ENCODE measurements around the gene ZNF652.

The ZNF652 gene

GRCh38 chr17:49361902-49362722 lies at the start of gene ZNF652:
TSS of gene ZNF652 (minus strand) at chr17:49362250. CDS start at chr17:49317725, 44,525 bp downstream.
- peak; percentile 92 for DNase-seq

GRCh38 chr17:49409066-49409465 lies 47.0 kb upstream of the ZNF652 start:
- DNase-seq: no peak

- peak; percentile 91 for DNase-seq
Observed at GRCh38 chr17:49407981-49408501, 46.0 kb upstream of the ZNF652 start.

GRCh38 chr17:49407086-49407485 lies 45.0 kb upstream of the ZNF652 start:
- no peak for DNase-seq

- DNase-seq: no peak
Observed at GRCh38 chr17:49406421-49407061, 44.5 kb upstream of the ZNF652 start.

- no peak for DNase-seq
Observed at GRCh38 chr17:49404906-49405305, 42.9 kb upstream of the ZNF652 start.

GRCh38 chr17:49404361-49404760 lies 42.3 kb upstream of the ZNF652 start:
- DNase-seq: peak; percentile 21

- DNase-seq: no peak
Observed at GRCh38 chr17:49403514-49404289, 41.7 kb upstream of the ZNF652 start.

GRCh38 chr17:49402706-49403105 lies 40.7 kb upstream of the ZNF652 start:
- DNase-seq: no peak

- no peak for DNase-seq
Observed at GRCh38 chr17:49401971-49402611, 40.0 kb upstream of the ZNF652 start.

GRCh38 chr17:49399995-49400394 lies 37.9 kb upstream of the ZNF652 start:
- no peak for DNase-seq

- no peak for DNase-seq
Observed at GRCh38 chr17:49397586-49397985, 35.5 kb upstream of the ZNF652 start.

- DNase-seq: peak; percentile 45
Observed at GRCh38 chr17:49393491-49394255, 31.6 kb upstream of the ZNF652 start.

GRCh38 chr17:49390548-49391324 lies 28.7 kb upstream of the ZNF652 start:
- peak; percentile 68 for DNase-seq

GRCh38 chr17:49389514-49390347 lies 27.7 kb upstream of the ZNF652 start:
- peak; percentile 75 for DNase-seq

- no peak for DNase-seq
Observed at GRCh38 chr17:49388692-49389513, 26.9 kb upstream of the ZNF652 start.

GRCh38 chr17:49388290-49388640 lies 26.2 kb upstream of the ZNF652 start:
- peak; percentile 62 for DNase-seq

GRCh38 chr17:49387498-49388289 lies 25.6 kb upstream of the ZNF652 start:
- DNase-seq: peak; percentile 55

All from hematopoietic multipotent progenitor cell treated with erythropoietin and hydrocortisone succinate and interleukin-3 and kit ligand, for 6 days (in vitro differentiated cells).